Endothelial cell of umbilical vein (primary cell): ENCODE measurements around the gene BMPR1B. TPM values are rescaled to one million over a fixed set of nuclear protein-coding genes. Genes with fewer than 3 reads are reported as not detected.

ENCODE experiments used
- BruUV-seq: library from RNA; stranded (reverse); fragments of 400-500 nt; replicated peaks from 2 replicates; lab custom pipeline; 2021; lab: Mats Ljungman, UMichigan
- CTCF ChIA-PET: fragments of 300-600, 350-600 bp; sonication (Branson Sonifier 250); formaldehyde crosslinking; loops from one replicate; lab custom pipeline; 2021; ENCODE audit warnings: antibody characterized with exemption, inconsistent platforms; lab: Charles Lee
- POLR2A ChIA-PET: fragments of 300-600, 350-600 bp; sonication (Branson Sonifier 250); formaldehyde crosslinking; loops from one replicate; lab custom pipeline; 2021; ENCODE audit warnings: antibody characterized with exemption, inconsistent platforms; lab: Charles Lee
- DNase-seq: peaks from one replicate; pipeline ENCODE4 v3.0.0-alpha.2; 2011; ENCODE audit warnings: low read depth, low spot score
- FAIRE-seq: peaks from 2 replicates; lab custom pipeline; 2011; peaks lifted over from hg19 to GRCh38; lab: Jason Lieb, UNC
- H2AFZ ChIP-seq: 2 replicates; pipeline ENCODE4 v1.6.0; 2012; ENCODE audit warnings: low read depth, low read length, control low read depth, inconsistent platforms
- H3K27ac ChIP-seq: 2 replicates; pipeline ENCODE4 v1.5.1; 2011; ENCODE audit warnings: low read depth, mild to moderate bottlenecking, control low read depth, low read length, moderate library complexity; ENCODE audit not compliant: insufficient read depth
- H3K27me3 ChIP-seq, 2 experiments: 2 replicates each; pipeline versions ENCODE4 v1.6.0 to v1.6.1; 2011; ENCODE audit warnings: low read length in 2 of 2, mixed read lengths in 1 of 2; ENCODE audit not compliant: control insufficient read depth in 2 of 2, insufficient read depth in 2 of 2
- H3K36me3 ChIP-seq, 2 experiments: 2 replicates in 1 of 2; 3 replicates in 1 of 2; pipeline ENCODE4 v1.5.1; 2011; ENCODE audit warnings: low read length in 2 of 2, mild to moderate bottlenecking in 1 of 2, moderate library complexity in 1 of 2; ENCODE audit not compliant: control insufficient read depth in 2 of 2, insufficient read depth in 2 of 2; ENCODE audit errors: extremely low read depth in 1 of 2
- H3K4me1 ChIP-seq: 3 replicates; pipeline ENCODE4 v1.5.1; 2011; ENCODE audit warnings: mild to moderate bottlenecking, low read length; ENCODE audit not compliant: control insufficient read depth, insufficient read depth; ENCODE audit errors: extremely low read depth
- H3K4me2 ChIP-seq: 2 replicates; pipeline ENCODE4 v1.6.1; 2011; ENCODE audit warnings: low read length, control low read depth, mixed read lengths; ENCODE audit not compliant: insufficient read depth
- H3K4me3 ChIP-seq, 3 experiments: fragments of 200-600 bp in 1 of 3; sonication (generic), shearing (Covaris generic) in 1 of 3; replicated peaks in 1 of 3; 2 replicates each; pipeline ENCODE4 v1.5.1; 2011 to 2016; ENCODE audit warnings: control low read depth in 3 of 3, low read length in 3 of 3, mild to moderate bottlenecking in 2 of 3, inconsistent platforms in 1 of 3, low read depth in 1 of 3, moderate library complexity in 1 of 3; ENCODE audit not compliant: insufficient read depth in 1 of 3
- H3K79me2 ChIP-seq: 2 replicates; pipeline ENCODE4 v1.6.0; 2012; ENCODE audit warnings: low read length, inconsistent platforms; ENCODE audit not compliant: control insufficient read depth, insufficient read depth
- H3K9ac ChIP-seq: replicated peaks from 2 replicates; pipeline ENCODE3; 2011; ENCODE audit warnings: low read length, control low read depth; ENCODE audit not compliant: insufficient read depth; ENCODE audit errors: extremely low read depth
- H3K9me1 ChIP-seq: replicated peaks from 3 replicates; pipeline ENCODE4 v1.6.0; 2011; ENCODE audit warnings: mild to moderate bottlenecking, low read length; ENCODE audit not compliant: control insufficient read depth, insufficient read depth; ENCODE audit errors: extremely low read depth
- H3K9me3 ChIP-seq: replicated peaks from 2 replicates; pipeline ENCODE4 v1.5.1; 2012; ENCODE audit warnings: low read length, inconsistent platforms; ENCODE audit not compliant: control insufficient read depth, insufficient read depth
- H4K20me1 ChIP-seq: replicated peaks from 2 replicates; pipeline ENCODE3; 2011; ENCODE audit warnings: mild to moderate bottlenecking, low read length; ENCODE audit not compliant: control insufficient read depth, insufficient read depth; ENCODE audit errors: extremely low read depth
- EZH2 ChIP-seq: IDR thresholded peaks from 2 replicates; pipeline ENCODE4 v1.6.1; 2012; ENCODE audit warnings: borderline replicate concordance, low read depth, mild to moderate bottlenecking, moderate library complexity, low read length, inconsistent platforms; ENCODE audit not compliant: severe bottlenecking
- FOS ChIP-seq: IDR thresholded peaks from 2 replicates; pipeline ENCODE4 v1.6.1; 2011; ENCODE audit warnings: mild to moderate bottlenecking, low read length, moderate library complexity, borderline replicate concordance; ENCODE audit not compliant: insufficient read depth
- GATA2 ChIP-seq: IDR thresholded peaks from 2 replicates; pipeline ENCODE4 v1.7.0; 2011; ENCODE audit warnings: low read depth, mild to moderate bottlenecking, moderate library complexity, mixed read lengths, low read length; ENCODE audit not compliant: insufficient read length, insufficient read depth
- JUN ChIP-seq: IDR thresholded peaks from 2 replicates; pipeline ENCODE4 v1.6.1; 2011; ENCODE audit warnings: borderline replicate concordance, low read depth; ENCODE audit not compliant: insufficient read length, insufficient read depth
- MYC ChIP-seq: IDR thresholded peaks from one replicate; pipeline ENCODE4 v1.6.1; 2011; ENCODE audit warnings: mild to moderate bottlenecking, low read depth, low read length
- POLR2A ChIP-seq: IDR thresholded peaks from 2 replicates; pipeline ENCODE4 v1.6.1; 2012; ENCODE audit warnings: low read depth, mild to moderate bottlenecking, control low read depth, low read length
- POLR2AphosphoS5 ChIP-seq: IDR thresholded peaks from 2 replicates; pipeline ENCODE4 v1.6.1; 2012; ENCODE audit warnings: low read depth, mild to moderate bottlenecking, control low read depth, low read length, moderate library complexity; ENCODE audit not compliant: insufficient read depth
- dilution Hi-C: fragments of 300-500 bp; cut with MboI; formaldehyde crosslinking; loops from one replicate; pipeline ENCODE4 v1.15.0; 2019; ENCODE audit warnings: low sequenced_read_pairs; ENCODE audit not compliant: extremely low pct_ligation_motif_present
- intact Hi-C: fragments of 100-400 bp; cut with micrococcal nuclease; formaldehyde crosslinking; loops from one replicate; pipeline ENCODE4 v1.10.0; 2022
- polyA plus RNA-seq, 4 experiments: library from polyadenylated mRNA; depleted of rRNA in 3 of 4; stranded (reverse) in 3 of 4; unstranded in 1 of 4; fragments of >200 nt; gene quantifications; 2 replicates each; pipeline versions ENCODE4 v1.2.1 to v1.2.3, GENCODE V29; 2011 to 2012; ENCODE audit warnings: missing spikeins in 1 of 4
- total RNA-seq: library from RNA; stranded (reverse); gene quantifications from 2 replicates; pipeline ENCODE4 v1.2.3, GENCODE V29; 2021
- TF ChIP-seq, protein P1 (sequence below): IDR thresholded peaks from 2 replicates; pipeline ENCODE4 v1.6.1; 2011; ENCODE audit not compliant: insufficient read depth, insufficient read length
- TF ChIP-seq, protein P2 (sequence below), 2 donors: IDR thresholded peaks; 1 replicate in 1 of 2; 2 replicates in 1 of 2; pipeline ENCODE4 v1.5.1; 2011; ENCODE audit warnings: low read length in 2 of 2, mild to moderate bottlenecking in 2 of 2, moderate library complexity in 2 of 2, control low read depth in 1 of 2, inconsistent platforms in 1 of 2, low read depth in 1 of 2; ENCODE audit not compliant: insufficient read depth in 1 of 2; ENCODE audit errors: extremely low read depth in 1 of 2

The BMPR1B gene
- total and polyA plus RNA-seq, 2 donors (not counting 3 experiments of a cell fraction or from before 2014, with no cell fraction given): 0.28 to 2.1 TPM

DNA sequence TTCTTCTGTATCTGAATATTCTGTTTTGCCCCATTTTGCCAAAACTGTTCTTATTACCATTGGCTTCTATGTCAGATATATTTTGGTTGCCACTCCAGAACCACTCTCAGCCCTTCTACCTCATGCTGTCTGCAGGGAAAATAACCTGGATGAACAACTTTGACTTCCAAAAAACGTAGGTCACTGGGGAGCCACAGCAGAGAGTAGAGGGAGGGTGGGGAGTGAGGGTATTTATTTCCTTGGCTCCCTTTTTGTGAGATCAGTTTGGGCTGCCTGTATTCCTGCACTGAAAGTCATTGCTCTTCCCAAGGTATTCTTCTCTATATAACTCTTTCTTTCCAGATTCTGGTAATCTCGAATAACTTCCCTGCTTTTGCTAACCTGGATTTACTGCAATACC is 6.3 kb downstream of the BMPR1B start:
- no peaks in the 10 kb centered on the region for H3K4me1 ChIP-seq
- no peaks in the 10 kb centered on the region for H3K9me1 ChIP-seq
- no peaks in the 10 kb centered on the region for H3K9me3 ChIP-seq
- H3K4me3 ChIP-seq: no peak overlapping the region
- intact Hi-C loops (no loop called here), dilution Hi-C loops (no loop called here)
- H4K20me1 ChIP-seq: no peaks in the 10 kb centered on the region
- no peak overlapping the region for H2AFZ ChIP-seq
- no peaks in the 10 kb centered on the region for H3K27me3 ChIP-seq
- POLR2A ChIA-PET: no interaction called here
- BruUV-seq: no TSS peak
- CTCF ChIA-PET: no interaction called here
- H3K27ac ChIP-seq: no peak overlapping the region
- no peak for DNase-seq
- no peak for TF ChIP-seq MYC
- TF ChIP-seq EZH2: no peak
- TF ChIP-seq POLR2A: no peak
- TF ChIP-seq GATA2: no peak
- TF ChIP-seq FOS: no peak
- TF ChIP-seq JUN: no peak
- TF ChIP-seq, protein P1, sequence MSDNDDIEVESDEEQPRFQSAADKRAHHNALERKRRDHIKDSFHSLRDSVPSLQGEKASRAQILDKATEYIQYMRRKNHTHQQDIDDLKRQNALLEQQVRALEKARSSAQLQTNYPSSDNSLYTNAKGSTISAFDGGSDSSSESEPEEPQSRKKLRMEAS: no peak
- TF ChIP-seq POLR2AphosphoS5: no peak
- TF ChIP-seq, protein P2, sequence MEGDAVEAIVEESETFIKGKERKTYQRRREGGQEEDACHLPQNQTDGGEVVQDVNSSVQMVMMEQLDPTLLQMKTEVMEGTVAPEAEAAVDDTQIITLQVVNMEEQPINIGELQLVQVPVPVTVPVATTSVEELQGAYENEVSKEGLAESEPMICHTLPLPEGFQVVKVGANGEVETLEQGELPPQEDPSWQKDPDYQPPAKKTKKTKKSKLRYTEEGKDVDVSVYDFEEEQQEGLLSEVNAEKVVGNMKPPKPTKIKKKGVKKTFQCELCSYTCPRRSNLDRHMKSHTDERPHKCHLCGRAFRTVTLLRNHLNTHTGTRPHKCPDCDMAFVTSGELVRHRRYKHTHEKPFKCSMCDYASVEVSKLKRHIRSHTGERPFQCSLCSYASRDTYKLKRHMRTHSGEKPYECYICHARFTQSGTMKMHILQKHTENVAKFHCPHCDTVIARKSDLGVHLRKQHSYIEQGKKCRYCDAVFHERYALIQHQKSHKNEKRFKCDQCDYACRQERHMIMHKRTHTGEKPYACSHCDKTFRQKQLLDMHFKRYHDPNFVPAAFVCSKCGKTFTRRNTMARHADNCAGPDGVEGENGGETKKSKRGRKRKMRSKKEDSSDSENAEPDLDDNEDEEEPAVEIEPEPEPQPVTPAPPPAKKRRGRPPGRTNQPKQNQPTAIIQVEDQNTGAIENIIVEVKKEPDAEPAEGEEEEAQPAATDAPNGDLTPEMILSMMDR (IDR thresholded peaks at IDR 0.05; ENCODE audit: extremely low read depth in 1 of 2, insufficient read depth in 1 of 2, low read depth in 1 of 2, low read length in 2 of 2): no peak
- no peaks in the 10 kb centered on the region for H3K36me3 ChIP-seq
- H3K79me2 ChIP-seq: no peaks in the 10 kb centered on the region
- H3K9ac ChIP-seq: no peak overlapping the region
- FAIRE-seq: no peak
- no peak overlapping the region for H3K4me2 ChIP-seq
